ENCODE measurements around the gene MYLK4. TPM values are rescaled to one million over a fixed set of nuclear protein-coding genes. Genes with fewer than 3 reads are reported as not detected.

Gene MYLK4
- total and polyA plus RNA-seq, 2 of the 13 experiments (the other 11 are each of a cell fraction or from before 2014, with no cell fraction given) = 0.26 to 0.29 TPM

DNA sequence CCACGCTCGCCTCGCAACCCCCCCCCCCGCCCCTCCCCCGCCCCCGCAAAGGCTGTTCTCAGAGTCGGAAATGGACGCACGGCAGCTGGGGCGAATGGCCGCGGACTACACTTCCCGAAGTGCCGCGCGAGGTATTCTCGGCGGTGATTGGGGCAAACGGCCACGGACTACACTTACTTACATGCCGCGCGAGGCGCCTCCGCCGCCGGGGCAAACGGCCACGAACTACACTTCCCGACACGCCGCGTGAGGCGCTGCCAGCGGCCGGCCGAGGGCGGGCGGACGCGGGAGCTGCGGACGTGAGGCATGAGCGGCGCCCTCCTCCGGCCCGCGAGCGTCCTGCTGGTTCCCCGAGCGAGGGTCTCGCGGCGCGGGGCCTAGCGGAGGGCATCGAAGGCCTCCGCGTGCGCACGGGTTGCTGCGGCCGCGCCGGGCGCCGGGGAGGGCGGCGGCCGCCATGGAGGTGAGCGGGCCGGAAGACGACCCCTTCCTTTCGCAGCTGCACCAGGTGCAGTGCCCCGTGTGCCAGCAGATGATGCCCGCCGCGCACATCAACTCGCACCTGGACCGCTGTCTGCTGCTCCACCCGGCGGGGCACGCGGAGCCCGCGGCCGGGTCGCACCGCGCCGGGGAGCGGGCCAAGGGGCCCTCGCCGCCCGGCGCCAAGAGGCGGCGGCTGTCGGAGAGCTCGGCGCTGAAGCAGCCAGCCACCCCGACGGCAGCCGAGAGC is 14.6 kb upstream of the MYLK4 start, which contains the start of gene WRNIP1 (continued):
- no peak for TF ChIP-seq DPF2 (CRISPR knock-in tag; IDR thresholded peaks at IDR 0.05; ENCODE audit: borderline replicate concordance, low read depth)
- TF ChIP-seq ZBTB3 (CRISPR knock-in tag; IDR thresholded peaks at IDR 0.05; ENCODE audit: borderline replicate concordance, low read depth) = no peak
- TF ChIP-seq, protein P1, sequence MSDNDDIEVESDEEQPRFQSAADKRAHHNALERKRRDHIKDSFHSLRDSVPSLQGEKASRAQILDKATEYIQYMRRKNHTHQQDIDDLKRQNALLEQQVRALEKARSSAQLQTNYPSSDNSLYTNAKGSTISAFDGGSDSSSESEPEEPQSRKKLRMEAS (IDR thresholded peaks at IDR 0.05) = peak; percentile 97
- TF ChIP-seq HNF4G (IDR thresholded peaks at IDR 0.05; ENCODE audit: borderline replicate concordance, low read depth, low read length) = no peak
- TF ChIP-seq HNF4G (CRISPR knock-in tag; IDR thresholded peaks at IDR 0.05; ENCODE audit: borderline replicate concordance, low read depth) = 0 out of 2 replicates have a peak, but pooled peaks have one; percentile 35
- peak; percentile 98 for TF ChIP-seq ZIK1 (CRISPR knock-in tag; IDR thresholded peaks at IDR 0.05; ENCODE audit: borderline replicate concordance, low read depth)
- TF ChIP-seq, protein P2, sequence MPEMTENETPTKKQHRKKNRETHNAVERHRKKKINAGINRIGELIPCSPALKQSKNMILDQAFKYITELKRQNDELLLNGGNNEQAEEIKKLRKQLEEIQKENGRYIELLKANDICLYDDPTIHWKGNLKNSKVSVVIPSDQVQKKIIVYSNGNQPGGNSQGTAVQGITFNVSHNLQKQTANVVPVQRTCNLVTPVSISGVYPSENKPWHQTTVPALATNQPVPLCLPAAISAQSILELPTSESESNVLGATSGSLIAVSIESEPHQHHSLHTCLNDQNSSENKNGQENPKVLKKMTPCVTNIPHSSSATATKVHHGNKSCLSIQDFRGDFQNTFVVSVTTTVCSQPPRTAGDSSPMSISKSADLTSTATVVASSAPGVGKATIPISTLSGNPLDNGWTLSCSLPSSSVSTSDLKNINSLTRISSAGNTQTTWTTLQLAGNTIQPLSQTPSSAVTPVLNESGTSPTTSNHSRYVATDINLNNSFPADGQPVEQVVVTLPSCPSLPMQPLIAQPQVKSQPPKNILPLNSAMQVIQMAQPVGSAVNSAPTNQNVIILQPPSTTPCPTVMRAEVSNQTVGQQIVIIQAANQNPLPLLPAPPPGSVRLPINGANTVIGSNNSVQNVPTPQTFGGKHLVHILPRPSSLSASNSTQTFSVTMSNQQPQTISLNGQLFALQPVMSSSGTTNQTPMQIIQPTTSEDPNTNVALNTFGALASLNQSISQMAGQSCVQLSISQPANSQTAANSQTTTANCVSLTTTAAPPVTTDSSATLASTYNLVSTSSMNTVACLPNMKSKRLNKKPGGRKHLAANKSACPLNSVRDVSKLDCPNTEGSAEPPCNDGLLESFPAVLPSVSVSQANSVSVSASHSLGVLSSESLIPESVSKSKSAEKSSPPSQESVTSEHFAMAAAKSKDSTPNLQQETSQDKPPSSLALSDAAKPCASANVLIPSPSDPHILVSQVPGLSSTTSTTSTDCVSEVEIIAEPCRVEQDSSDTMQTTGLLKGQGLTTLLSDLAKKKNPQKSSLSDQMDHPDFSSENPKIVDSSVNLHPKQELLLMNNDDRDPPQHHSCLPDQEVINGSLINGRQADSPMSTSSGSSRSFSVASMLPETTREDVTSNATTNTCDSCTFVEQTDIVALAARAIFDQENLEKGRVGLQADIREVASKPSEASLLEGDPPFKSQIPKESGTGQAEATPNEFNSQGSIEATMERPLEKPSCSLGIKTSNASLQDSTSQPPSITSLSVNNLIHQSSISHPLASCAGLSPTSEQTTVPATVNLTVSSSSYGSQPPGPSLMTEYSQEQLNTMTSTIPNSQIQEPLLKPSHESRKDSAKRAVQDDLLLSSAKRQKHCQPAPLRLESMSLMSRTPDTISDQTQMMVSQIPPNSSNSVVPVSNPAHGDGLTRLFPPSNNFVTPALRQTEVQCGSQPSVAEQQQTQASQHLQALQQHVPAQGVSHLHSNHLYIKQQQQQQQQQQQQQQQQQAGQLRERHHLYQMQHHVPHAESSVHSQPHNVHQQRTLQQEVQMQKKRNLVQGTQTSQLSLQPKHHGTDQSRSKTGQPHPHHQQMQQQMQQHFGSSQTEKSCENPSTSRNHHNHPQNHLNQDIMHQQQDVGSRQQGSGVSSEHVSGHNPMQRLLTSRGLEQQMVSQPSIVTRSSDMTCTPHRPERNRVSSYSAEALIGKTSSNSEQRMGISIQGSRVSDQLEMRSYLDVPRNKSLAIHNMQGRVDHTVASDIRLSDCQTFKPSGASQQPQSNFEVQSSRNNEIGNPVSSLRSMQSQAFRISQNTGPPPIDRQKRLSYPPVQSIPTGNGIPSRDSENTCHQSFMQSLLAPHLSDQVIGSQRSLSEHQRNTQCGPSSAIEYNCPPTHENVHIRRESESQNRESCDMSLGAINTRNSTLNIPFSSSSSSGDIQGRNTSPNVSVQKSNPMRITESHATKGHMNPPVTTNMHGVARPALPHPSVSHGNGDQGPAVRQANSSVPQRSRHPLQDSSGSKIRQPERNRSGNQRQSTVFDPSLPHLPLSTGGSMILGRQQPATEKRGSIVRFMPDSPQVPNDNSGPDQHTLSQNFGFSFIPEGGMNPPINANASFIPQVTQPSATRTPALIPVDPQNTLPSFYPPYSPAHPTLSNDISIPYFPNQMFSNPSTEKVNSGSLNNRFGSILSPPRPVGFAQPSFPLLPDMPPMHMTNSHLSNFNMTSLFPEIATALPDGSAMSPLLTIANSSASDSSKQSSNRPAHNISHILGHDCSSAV (CRISPR knock-in tag; IDR thresholded peaks at IDR 0.05; ENCODE audit: borderline replicate concordance) = 0 out of 2 replicates have a peak, but pooled peaks have one; percentile 21
- TF ChIP-seq, protein P3, sequence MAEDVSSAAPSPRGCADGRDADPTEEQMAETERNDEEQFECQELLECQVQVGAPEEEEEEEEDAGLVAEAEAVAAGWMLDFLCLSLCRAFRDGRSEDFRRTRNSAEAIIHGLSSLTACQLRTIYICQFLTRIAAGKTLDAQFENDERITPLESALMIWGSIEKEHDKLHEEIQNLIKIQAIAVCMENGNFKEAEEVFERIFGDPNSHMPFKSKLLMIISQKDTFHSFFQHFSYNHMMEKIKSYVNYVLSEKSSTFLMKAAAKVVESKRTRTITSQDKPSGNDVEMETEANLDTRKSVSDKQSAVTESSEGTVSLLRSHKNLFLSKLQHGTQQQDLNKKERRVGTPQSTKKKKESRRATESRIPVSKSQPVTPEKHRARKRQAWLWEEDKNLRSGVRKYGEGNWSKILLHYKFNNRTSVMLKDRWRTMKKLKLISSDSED (CRISPR knock-in tag; IDR thresholded peaks at IDR 0.05) = no peak
- peak; percentile 74 for TF ChIP-seq ZSCAN31 (CRISPR knock-in tag; IDR thresholded peaks at IDR 0.05; ENCODE audit: low read depth)
- no peak for TF ChIP-seq NONO (IDR thresholded peaks at IDR 0.05)
- TF ChIP-seq NONO (CRISPR knock-in tag; conservative IDR thresholded peaks at IDR 0.05) = peak; percentile 82; the same call in 1 of the 2 replicates
- peak; percentile 79; the same call in 1 of the 2 replicates for TF ChIP-seq SP4 (CRISPR knock-in tag; IDR thresholded peaks at IDR 0.05)
- no peak for TF ChIP-seq JUND (CRISPR knock-in tag; IDR thresholded peaks at IDR 0.05)
- no peak; the same call in 1 of the 2 replicates for TF ChIP-seq GATAD2A (CRISPR knock-in tag; IDR thresholded peaks at IDR 0.05)
- TF ChIP-seq, protein P4, sequence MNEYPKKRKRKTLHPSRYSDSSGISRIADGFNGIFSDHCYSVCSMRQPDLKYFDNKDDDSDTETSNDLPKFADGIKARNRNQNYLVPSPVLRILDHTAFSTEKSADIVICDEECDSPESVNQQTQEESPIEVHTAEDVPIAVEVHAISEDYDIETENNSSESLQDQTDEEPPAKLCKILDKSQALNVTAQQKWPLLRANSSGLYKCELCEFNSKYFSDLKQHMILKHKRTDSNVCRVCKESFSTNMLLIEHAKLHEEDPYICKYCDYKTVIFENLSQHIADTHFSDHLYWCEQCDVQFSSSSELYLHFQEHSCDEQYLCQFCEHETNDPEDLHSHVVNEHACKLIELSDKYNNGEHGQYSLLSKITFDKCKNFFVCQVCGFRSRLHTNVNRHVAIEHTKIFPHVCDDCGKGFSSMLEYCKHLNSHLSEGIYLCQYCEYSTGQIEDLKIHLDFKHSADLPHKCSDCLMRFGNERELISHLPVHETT (CRISPR knock-in tag; conservative IDR thresholded peaks at IDR 0.05) = peak; percentile 71
- peak; percentile 94 for TF ChIP-seq ZNF674 (CRISPR knock-in tag; IDR thresholded peaks at IDR 0.05; ENCODE audit: low read depth)
- TF ChIP-seq ZZZ3 (CRISPR knock-in tag; IDR thresholded peaks at IDR 0.05; ENCODE audit: borderline replicate concordance) = peak; percentile 41; the same call in 1 of the 2 replicates
- no peak for TF ChIP-seq NCOR1 (IDR thresholded peaks at IDR 0.05; ENCODE audit: borderline replicate concordance, low read length)

Measured in HepG2 (cell line).